Hepatocyte (in vitro differentiated cells): ENCODE data around the gene PRR5.

Experiments
- EZH2 ChIP-seq: fragments of 200-600 bp; sonication (generic); IDR thresholded peaks from 2 replicates; pipeline ENCODE4 v1.6.1; 2016; ENCODE audit warnings: antibody characterized with exemption, mild to moderate bottlenecking, borderline replicate concordance
- EZH2phosphoT487 ChIP-seq: fragments of 200-600 bp; sonication (generic); IDR thresholded peaks from one replicate; pipeline ENCODE4 v1.6.1; 2018; ENCODE audit warnings: antibody characterized with exemption, mild to moderate bottlenecking, low read depth, moderate library complexity; ENCODE audit not compliant: unreplicated experiment, severe bottlenecking
- TF ChIP-seq, protein P1 (sequence below): fragments of 200-600 bp; sonication (generic); IDR thresholded peaks from 2 replicates; pipeline ENCODE4 v1.5.1; 2016; ENCODE audit warnings: antibody characterized with exemption, mild to moderate bottlenecking; ENCODE audit not compliant: poor library complexity

DNA sequence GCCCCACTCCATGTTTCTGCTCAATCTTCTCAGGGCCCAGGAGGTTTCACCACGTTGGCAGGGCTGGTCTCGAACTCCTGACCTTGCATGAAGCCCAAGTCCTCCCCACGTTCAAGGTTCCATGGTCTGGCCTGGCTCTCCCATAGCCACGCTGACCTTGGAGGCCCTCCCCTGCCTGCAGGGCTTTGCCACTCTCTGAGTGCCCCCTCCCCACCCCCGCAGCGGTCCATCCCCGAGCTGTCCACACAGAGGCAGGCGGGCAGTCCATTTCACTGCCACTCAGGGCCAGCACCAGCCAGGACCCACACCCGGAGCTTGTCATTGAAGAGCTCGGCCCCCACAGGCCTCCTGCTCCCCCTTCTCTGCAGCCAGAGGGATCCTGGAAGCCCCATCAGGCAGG lies 81.1 kb downstream of the PRR5 start:
- TF ChIP-seq EZH2phosphoT487 (no peak), EZH2 (no peak)
- TF ChIP-seq, protein P1, sequence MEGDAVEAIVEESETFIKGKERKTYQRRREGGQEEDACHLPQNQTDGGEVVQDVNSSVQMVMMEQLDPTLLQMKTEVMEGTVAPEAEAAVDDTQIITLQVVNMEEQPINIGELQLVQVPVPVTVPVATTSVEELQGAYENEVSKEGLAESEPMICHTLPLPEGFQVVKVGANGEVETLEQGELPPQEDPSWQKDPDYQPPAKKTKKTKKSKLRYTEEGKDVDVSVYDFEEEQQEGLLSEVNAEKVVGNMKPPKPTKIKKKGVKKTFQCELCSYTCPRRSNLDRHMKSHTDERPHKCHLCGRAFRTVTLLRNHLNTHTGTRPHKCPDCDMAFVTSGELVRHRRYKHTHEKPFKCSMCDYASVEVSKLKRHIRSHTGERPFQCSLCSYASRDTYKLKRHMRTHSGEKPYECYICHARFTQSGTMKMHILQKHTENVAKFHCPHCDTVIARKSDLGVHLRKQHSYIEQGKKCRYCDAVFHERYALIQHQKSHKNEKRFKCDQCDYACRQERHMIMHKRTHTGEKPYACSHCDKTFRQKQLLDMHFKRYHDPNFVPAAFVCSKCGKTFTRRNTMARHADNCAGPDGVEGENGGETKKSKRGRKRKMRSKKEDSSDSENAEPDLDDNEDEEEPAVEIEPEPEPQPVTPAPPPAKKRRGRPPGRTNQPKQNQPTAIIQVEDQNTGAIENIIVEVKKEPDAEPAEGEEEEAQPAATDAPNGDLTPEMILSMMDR, result no peak
